GM18508 (cell line): Measurements from ENCODE around the gene LINC00632.

Experiments
- ATAC-seq: cut with Tn5 transposase; IDR thresholded peaks from one replicate; pipeline ENCODE4 v1.9.1; 2021; ENCODE audit warnings: moderate number of reproducible peaks; ENCODE audit not compliant: insufficient read depth, unreplicated experiment

The LINC00632 gene

GRCh38 chrX:140764401-140764919 lies 54.9 kb downstream of the LINC00632 start:
- ATAC-seq, result no peak

- no peak for ATAC-seq
Measured at GRCh38 chrX:140765043-140765784, 55.7 kb downstream of the LINC00632 start.

GRCh38 chrX:140766024-140766611 lies 56.6 kb downstream of the LINC00632 start:
- no peak for ATAC-seq

DNA sequence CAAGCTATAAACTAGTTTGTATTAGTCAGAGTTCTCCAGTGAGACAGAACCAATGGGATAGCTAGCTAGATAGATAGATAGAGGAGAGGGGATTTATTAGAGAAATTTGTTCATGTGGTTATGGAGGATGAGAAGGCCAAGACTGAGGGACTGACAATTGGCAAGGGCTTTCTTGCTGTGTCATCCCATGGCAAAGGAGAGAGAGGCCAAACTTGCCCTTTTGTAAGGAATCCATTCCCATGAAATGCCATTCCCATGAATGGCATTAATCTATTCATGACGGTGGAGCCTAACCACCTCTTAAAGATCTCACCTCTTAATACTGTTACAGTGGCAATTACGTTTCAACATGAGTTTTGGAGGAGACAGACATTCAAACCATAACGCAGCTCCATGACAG lies 58.1 kb downstream of the LINC00632 start:
- no peak for ATAC-seq

- ATAC-seq, result no peak
Measured at GRCh38 chrX:140775211-140775610, 65.7 kb downstream of the LINC00632 start.

- ATAC-seq, result no peak
Measured at GRCh38 chrX:140776320-140776719, 66.8 kb downstream of the LINC00632 start.

- no peak for ATAC-seq
Measured at GRCh38 chrX:140794642-140795041, 85.1 kb downstream of the LINC00632 start.

DNA sequence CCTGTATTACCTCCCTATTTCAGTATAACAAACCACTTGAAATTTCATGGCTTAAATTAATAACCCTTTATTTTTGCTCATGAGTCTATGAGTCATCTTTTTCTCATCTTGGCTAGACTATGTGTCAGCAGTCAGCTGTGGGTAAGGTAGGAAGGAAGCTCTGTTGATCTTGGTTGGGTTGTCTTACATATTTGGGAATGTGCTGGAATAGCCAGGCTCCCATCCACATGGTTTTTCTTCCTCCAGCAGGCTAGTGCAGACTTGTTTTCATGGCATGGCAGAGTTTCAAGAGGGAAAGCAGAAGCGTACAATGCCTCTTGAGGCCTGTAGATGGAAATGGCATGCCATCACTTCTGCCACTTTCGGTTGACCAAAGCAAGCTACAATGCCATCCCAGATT lies 89.7 kb downstream of the LINC00632 start:
- ATAC-seq, result no peak

DNA sequence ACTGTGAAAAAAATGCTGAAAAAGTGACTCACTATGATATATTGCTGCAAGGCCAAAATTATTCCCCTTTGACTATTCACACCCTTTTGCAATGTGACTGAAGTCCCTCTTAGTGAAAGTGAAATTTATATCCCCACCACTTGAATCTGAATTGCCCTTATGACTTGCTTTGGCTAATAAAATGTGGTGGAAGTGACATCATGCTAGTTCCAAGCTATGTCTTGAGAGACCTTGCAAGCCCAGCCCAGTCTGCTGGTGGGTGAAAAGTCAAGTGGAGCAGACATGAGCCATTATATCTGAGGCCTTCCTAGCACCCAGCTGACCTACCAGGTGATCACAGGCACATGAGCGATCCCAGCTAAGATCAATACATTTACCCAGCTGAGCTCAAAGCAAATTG lies 94.7 kb downstream of the LINC00632 start:
- no peak for ATAC-seq

DNA sequence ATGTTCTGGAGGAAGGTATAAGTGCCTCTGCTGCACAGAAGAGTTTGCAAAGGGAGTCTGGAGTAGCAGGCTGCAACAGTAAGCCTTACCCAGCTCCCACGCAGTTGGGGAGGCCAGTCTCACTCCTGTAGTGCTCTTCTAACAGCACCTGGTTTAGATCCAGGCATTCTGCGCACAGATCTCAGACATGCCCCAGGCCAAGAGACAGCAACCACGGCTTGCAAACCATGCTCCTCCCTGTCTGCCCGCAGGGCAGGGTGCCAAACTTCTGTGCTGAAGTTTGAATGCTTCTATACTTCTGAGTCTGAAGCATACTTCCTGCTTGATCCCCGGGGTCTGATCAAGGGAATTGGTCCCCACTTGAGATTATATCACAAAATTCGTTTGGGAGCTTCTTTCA lies 106.3 kb downstream of the LINC00632 start:
- ATAC-seq, result no peak

- no peak for ATAC-seq
Measured at GRCh38 chrX:140817943-140818342, 108.4 kb downstream of the LINC00632 start.

- no peak for ATAC-seq
Measured at GRCh38 chrX:140821280-140821679, 111.7 kb downstream of the LINC00632 start.

DNA sequence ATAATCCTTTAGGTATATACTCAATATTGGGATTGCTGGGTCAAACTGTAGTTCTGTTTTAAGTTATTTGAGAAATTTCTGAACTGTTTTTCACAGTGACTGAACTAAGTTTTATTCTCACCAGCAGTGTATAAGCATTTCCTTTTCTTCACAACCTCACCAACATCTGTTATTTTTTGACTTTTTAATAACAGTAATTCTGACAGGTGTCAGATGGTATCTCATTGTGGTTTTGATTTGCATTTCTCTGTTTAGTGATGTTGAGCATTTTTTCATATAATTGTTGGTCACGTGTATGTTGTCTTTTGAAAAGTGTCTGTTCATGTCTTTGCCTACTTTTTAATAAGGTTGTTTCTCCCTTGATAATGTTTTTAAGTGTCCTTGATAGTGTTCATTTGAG lies 112.6 kb downstream of the LINC00632 start:
- ATAC-seq, result no peak

DNA sequence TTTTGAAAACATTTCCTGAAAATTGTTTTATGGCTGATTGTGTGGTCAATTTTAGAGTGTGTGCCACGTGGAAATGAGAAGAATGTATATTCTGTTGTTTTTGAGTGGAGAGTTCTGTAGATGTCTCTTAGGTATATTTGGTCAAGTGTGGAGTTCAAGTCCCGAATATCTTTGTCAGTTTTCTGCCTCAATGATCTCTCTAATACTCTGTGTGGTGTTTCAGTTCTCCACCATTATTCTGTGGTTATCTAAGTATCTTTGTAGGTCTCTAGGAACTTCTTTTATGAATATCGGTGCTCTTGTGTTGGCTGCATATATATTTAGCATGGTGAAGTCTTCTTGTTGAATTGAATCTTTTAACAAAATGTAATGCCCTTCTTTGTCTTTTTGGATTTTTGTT lies 113.3 kb downstream of the LINC00632 start:
- no peak for ATAC-seq

- no peak for ATAC-seq
Measured at GRCh38 chrX:140836874-140837273, 127.3 kb downstream of the LINC00632 start.
